GM10248 (cell line): ENCODE measurements around the gene ETV3L.
A peak's percentile ranks its signal among the peaks of the same experiment; 100 is the strongest.

Experiments used
- CTCF ChIA-PET: fragments of 300-600 bp; sonication (Branson Sonifier 250); formaldehyde crosslinking; extraction: SDS; loops from one replicate; lab custom pipeline; 2021; ENCODE audit warnings: antibody characterized with exemption; lab: Yijun Ruan, JAX
- POLR2A ChIA-PET: fragments of 350-650 bp; sonication (Branson Sonifier 250); formaldehyde crosslinking; extraction: SDS; loops from one replicate; lab custom pipeline; 2020; ENCODE audit warnings: antibody characterized with exemption; lab: Yijun Ruan, JAX
- DNase-seq: peaks from one replicate; pipeline ENCODE4 v3.0.0; 2012; ENCODE audit errors: extremely low spot score
- CTCF ChIP-seq: IDR thresholded peaks from 2 replicates; pipeline ENCODE4 v1.5.1; 2012; ENCODE audit warnings: mild to moderate bottlenecking, low read depth; ENCODE audit errors: extremely low read depth, missing control alignments, control extremely low read depth

Gene ETV3L

GRCh38 chr1:157138220-157139051, 38.8 kb upstream of the ETV3L start, which contains the start of gene ETV3:
ETV3 (minus strand) TSS chr1:157138395; CDS start chr1:157136352, 2,043 bp downstream.
- TF ChIP-seq CTCF: no peak
- POLR2A ChIA-PET: interaction anchor here (0.7 kb wide), 1 partner anchor 321 kb away, joined by 3 read pairs; no protein-coding TSS in a partner anchor
- CTCF ChIA-PET: interaction anchor here (1.3 to 6.3 kb wide), 6 partner anchors 17 to 49 kb away, joined by 3 to 78 read pairs (median 28); no protein-coding TSS in a partner anchor
- DNase-seq: peak; percentile 93

- POLR2A ChIA-PET: no interaction called here
- CTCF ChIA-PET: interaction anchor here (0.9 to 6.3 kb wide), 5 partner anchors 18 to 50 kb away, joined by 3 to 78 read pairs (median 7); no protein-coding TSS in a partner anchor
- no peak for DNase-seq
- no peak for TF ChIP-seq CTCF
Observed at GRCh38 chr1:157137408-157138219, 38.0 kb upstream of the ETV3L start.

- no peak for TF ChIP-seq CTCF
- DNase-seq: no peak
- ChIA-PET CTCF (interaction anchor here (0.9 to 6.3 kb wide), 4 partner anchors 19 to 50 kb away, joined by 3 to 78 read pairs (median 25); no protein-coding TSS in a partner anchor), POLR2A (no interaction called here)
Observed at GRCh38 chr1:157137046-157137407, 37.4 kb upstream of the ETV3L start.

GRCh38 chr1:157136133-157136532, 36.5 kb upstream of the ETV3L start:
- CTCF ChIA-PET: interaction anchor here (0.7 to 6.3 kb wide), 8 partner anchors 8 to 46 kb away, joined by 3 to 78 read pairs (median 6); no protein-coding TSS in a partner anchor
- no peak for TF ChIP-seq CTCF
- no peak for DNase-seq
- POLR2A ChIA-PET: no interaction called here

GRCh38 chr1:157135646-157136045, 36.0 kb upstream of the ETV3L start:
- ChIA-PET POLR2A (no interaction called here), CTCF (interaction anchor here (0.7 to 6.3 kb wide), 8 partner anchors 8 to 46 kb away, joined by 3 to 78 read pairs (median 6); no protein-coding TSS in a partner anchor)
- no peak for DNase-seq
- no peak for TF ChIP-seq CTCF

GRCh38 chr1:157135070-157135469, 35.5 kb upstream of the ETV3L start:
- ChIA-PET CTCF (interaction anchor here (0.7 to 6.3 kb wide), 7 partner anchors 8 to 45 kb away, joined by 3 to 78 read pairs (median 5); no protein-coding TSS in a partner anchor), POLR2A (no interaction called here)
- no peak for DNase-seq
- TF ChIP-seq CTCF: no peak
